Endodermal cell (in vitro differentiated cells): ENCODE results near the gene SLC44A1. TPM values are rescaled to one million over a fixed set of nuclear protein-coding genes. Genes with fewer than 3 reads are reported as not detected.

Source experiments
- DNase-seq: peaks from one replicate; pipeline ENCODE4 v3.0.0-alpha.2; 2017
- H3K27ac ChIP-seq: 2 replicates; pipeline ENCODE4 v1.5.1; 2013; ENCODE audit warnings: mild to moderate bottlenecking, low read depth, low read length, moderate library complexity
- H3K27me3 ChIP-seq: 2 replicates; pipeline ENCODE4 v1.6.1; 2013; ENCODE audit warnings: mild to moderate bottlenecking, low read length, moderate library complexity; ENCODE audit not compliant: insufficient read depth, control insufficient read depth, poor library complexity, severe bottlenecking
- H3K36me3 ChIP-seq: 2 replicates; pipeline ENCODE4 v1.7.0; 2013; ENCODE audit warnings: mild to moderate bottlenecking, low read length, moderate library complexity; ENCODE audit not compliant: control insufficient read depth, insufficient read depth
- H3K4me1 ChIP-seq: one replicate; pipeline ENCODE4 v1.7.0; 2013; ENCODE audit warnings: low read length; ENCODE audit not compliant: control insufficient read depth, insufficient read depth
- H3K4me3 ChIP-seq: 2 replicates; pipeline ENCODE4 v1.5.1; 2013; ENCODE audit warnings: mild to moderate bottlenecking, low read length, moderate library complexity
- H3K9ac ChIP-seq: 2 replicates; pipeline ENCODE4 v1.6.1; 2013; ENCODE audit warnings: mild to moderate bottlenecking, low read length, moderate library complexity; ENCODE audit not compliant: poor library complexity, severe bottlenecking; ENCODE audit errors: extremely low read depth
- H3K9me3 ChIP-seq: 2 replicates; pipeline ENCODE4 v1.6.1; 2013; ENCODE audit warnings: mild to moderate bottlenecking, low read length, moderate library complexity; ENCODE audit not compliant: control insufficient read depth
- H3K27ac Mint-ChIP-seq: 2 replicates; pipeline ENCODE4 v1.8.0; 2020; ENCODE audit warnings: mixed read lengths
- H3K27me3 Mint-ChIP-seq: 2 replicates; pipeline ENCODE4 v1.8.0; 2021; ENCODE audit warnings: mild to moderate bottlenecking, mixed read lengths; ENCODE audit not compliant: insufficient read depth
- H3K36me3 Mint-ChIP-seq: 2 replicates; pipeline ENCODE4 v1.8.0; 2020; ENCODE audit warnings: low read depth, mixed read lengths
- H3K4me1 Mint-ChIP-seq: 2 replicates; pipeline ENCODE4 v1.8.0; 2020; ENCODE audit warnings: mixed read lengths
- H3K4me3 Mint-ChIP-seq: 2 replicates; pipeline ENCODE4 v1.8.0; 2020; ENCODE audit warnings: mild to moderate bottlenecking, moderate library complexity, mixed read lengths
- H3K9me3 Mint-ChIP-seq: 2 replicates; pipeline ENCODE4 v1.8.0; 2020; ENCODE audit warnings: mild to moderate bottlenecking, mixed read lengths
- CTCF ChIP-seq: fragments of 200-600 bp; sonication (generic); conservative IDR thresholded peaks from 2 replicates; pipeline ENCODE4 v1.5.0; 2021; ENCODE audit warnings: antibody characterized with exemption, mild to moderate bottlenecking
- WGBS, 2 experiments: methylation state at CpG; one replicate each; pipeline versions ENCODE4 v1.1.5 to v1.1.7; 2013; ENCODE audit warnings: missing lambda C conversion rate in 2 of 2, mixed read lengths in 1 of 2; ENCODE audit not compliant: insufficient coverage in 1 of 2, insufficient read length in 1 of 2; 5-methylcytosine and 5-hydroxymethylcytosine counted together
- total RNA-seq, 2 donors: library from RNA; stranded (reverse); fragmentation: NEBNext Ultra II Directional in 1 of 2; extraction: Animal tissue kit (Norgen Biotek cat#: 25700) in 1 of 2; gene quantifications; 2 replicates in 1 of 2; 3 replicates in 1 of 2; pipeline ENCODE4 v1.2.1, GENCODE V29; 2021

The SLC44A1 gene
- total RNA-seq, 2 donors from 2014 or later = 69.7 to 73.4 TPM

GRCh38 chr9:105248691-105249090, 4.2 kb downstream of the SLC44A1 start:
- TF ChIP-seq CTCF = no peak
- H3K4me1 ChIP-seq = peaks cover 4% of the 10 kb centered on the region
- Mint-ChIP-seq H3K36me3 (no peaks in the 10 kb centered on the region), H3K4me3 (no peak overlapping the region), H3K27me3 (no peaks in the 10 kb centered on the region), H3K27ac (no peak overlapping the region), H3K4me1 (peaks cover 38% of the 10 kb centered on the region), H3K9me3 (no peaks in the 10 kb centered on the region)
- no peak overlapping the region for H3K9ac ChIP-seq
- no peaks in the 10 kb centered on the region for H3K9me3 ChIP-seq
- H3K27ac ChIP-seq = no peak overlapping the region
- no peaks in the 10 kb centered on the region for H3K36me3 ChIP-seq
- WGBS, 2 experiments = 78 to 100% methylated on average over 2 to 3 of the region's 3 CpGs
- H3K4me3 ChIP-seq = peak overlapping the region; percentile 25
- no peak for DNase-seq
- no peaks in the 10 kb centered on the region for H3K27me3 ChIP-seq

- H3K27me3 Mint-ChIP-seq = no peaks in the 10 kb centered on the region
- DNase-seq = no peak
- no peak overlapping the region for H3K27ac ChIP-seq
- peaks cover 4% of the 10 kb centered on the region for H3K4me1 ChIP-seq
- no peaks in the 10 kb centered on the region for H3K9me3 ChIP-seq
- no peaks in the 10 kb centered on the region for H3K9me3 Mint-ChIP-seq
- H3K9ac ChIP-seq = no peak overlapping the region
- H3K27ac Mint-ChIP-seq = peak overlapping the region; percentile 33
- H3K36me3 ChIP-seq = no peaks in the 10 kb centered on the region
- no peak overlapping the region for H3K4me3 ChIP-seq
- H3K4me1 Mint-ChIP-seq = peaks cover 36% of the 10 kb centered on the region
- WGBS, 2 experiments = 90 to 94% methylated on average over 8 of the region's 8 CpGs
- H3K27me3 ChIP-seq = no peaks in the 10 kb centered on the region
- TF ChIP-seq CTCF = no peak
- H3K36me3 Mint-ChIP-seq = no peaks in the 10 kb centered on the region
- H3K4me3 Mint-ChIP-seq = no peak overlapping the region
Observed at GRCh38 chr9:105251133-105251532, 6.7 kb downstream of the SLC44A1 start.

GRCh38 chr9:105251733-105252404, 7.4 kb downstream of the SLC44A1 start:
- Histone ChIP-seq H3K9me3 (no peaks in the 10 kb centered on the region), H3K4me3 (no peak overlapping the region), H3K36me3 (no peaks in the 10 kb centered on the region), H3K4me1 (peaks cover 4% of the 10 kb centered on the region), H3K27me3 (no peaks in the 10 kb centered on the region), H3K9ac (no peak overlapping the region), H3K27ac (no peak overlapping the region)
- no peaks in the 10 kb centered on the region for H3K9me3 Mint-ChIP-seq
- H3K27ac Mint-ChIP-seq = no peak overlapping the region
- no peaks in the 10 kb centered on the region for H3K36me3 Mint-ChIP-seq
- peaks cover 29% of the 10 kb centered on the region for H3K4me1 Mint-ChIP-seq
- H3K4me3 Mint-ChIP-seq = no peak overlapping the region
- no peaks in the 10 kb centered on the region for H3K27me3 Mint-ChIP-seq
- no peak for TF ChIP-seq CTCF
- no peak for DNase-seq
- WGBS, 2 experiments = 98 to 100% methylated on average over 2 to 5 of the region's 5 CpGs
